KMS-11 (cell line): ENCODE results near the gene PGAP6.
"Not testable (repeated sequence)": the region's sequence is repeated elsewhere in the genome, so short reads cannot be mapped to it uniquely, and the experiment has no call there.

Experiments used
- H2AFZ ChIP-seq: fragments of 200-600 bp; sonication (generic); 2 replicates; pipeline ENCODE4 v1.6.1; 2016; ENCODE audit warnings: antibody characterized with exemption, mixed run types, low read depth
- H3K27ac ChIP-seq: fragments of 200-600 bp; sonication (generic); 2 replicates; pipeline ENCODE4 v1.6.1; 2016; ENCODE audit warnings: mild to moderate bottlenecking, mixed run types
- H3K27me3 ChIP-seq: fragments of 200-600 bp; sonication (generic); 2 replicates; pipeline ENCODE4 v1.6.1; 2017; ENCODE audit warnings: mild to moderate bottlenecking, low read depth, mixed run types, moderate library complexity; ENCODE audit not compliant: insufficient read depth
- H3K36me3 ChIP-seq: fragments of 200-600 bp; sonication (generic); 2 replicates; pipeline ENCODE4 v1.6.1; 2017; ENCODE audit warnings: mild to moderate bottlenecking, mixed run types; ENCODE audit not compliant: insufficient read depth
- H3K4me1 ChIP-seq: fragments of 200-600 bp; sonication (generic); 2 replicates; pipeline ENCODE4 v1.6.1; 2016; ENCODE audit warnings: mild to moderate bottlenecking, low read depth, mixed run types; ENCODE audit not compliant: poor library complexity, severe bottlenecking
- H3K4me2 ChIP-seq: fragments of 200-600 bp; sonication (generic); 2 replicates; pipeline ENCODE4 v1.7.0; 2016; ENCODE audit warnings: mild to moderate bottlenecking, mixed run types
- H3K4me3 ChIP-seq: fragments of 200-600 bp; sonication (generic); IDR thresholded peaks from 2 replicates; pipeline ENCODE4 v1.6.1; 2017; ENCODE audit warnings: low read depth, low read length, mixed read lengths; ENCODE audit not compliant: insufficient read depth
- H3K79me2 ChIP-seq: fragments of 200-600 bp; sonication (generic); 2 replicates; pipeline ENCODE4 v1.6.1; 2016; ENCODE audit warnings: low read depth, mixed run types; ENCODE audit not compliant: insufficient read depth
- H3K9ac ChIP-seq: fragments of 200-600 bp; sonication (generic); 2 replicates; pipeline ENCODE4 v1.6.1; 2016; ENCODE audit warnings: mild to moderate bottlenecking, mixed run types
- H4K20me1 ChIP-seq: fragments of 200-600 bp; sonication (generic); 2 replicates; pipeline ENCODE4 v1.6.1; 2016; ENCODE audit warnings: mild to moderate bottlenecking, mixed run types; ENCODE audit not compliant: insufficient read depth
- TF ChIP-seq, protein P1 (sequence below): fragments of 200-600 bp; sonication (generic); conservative IDR thresholded peaks from 2 replicates; pipeline ENCODE4 v1.6.1; 2017; ENCODE audit warnings: low read depth, mild to moderate bottlenecking, antibody characterized with exemption, low read length, moderate library complexity, mixed read lengths

The PGAP6 gene

DNA sequence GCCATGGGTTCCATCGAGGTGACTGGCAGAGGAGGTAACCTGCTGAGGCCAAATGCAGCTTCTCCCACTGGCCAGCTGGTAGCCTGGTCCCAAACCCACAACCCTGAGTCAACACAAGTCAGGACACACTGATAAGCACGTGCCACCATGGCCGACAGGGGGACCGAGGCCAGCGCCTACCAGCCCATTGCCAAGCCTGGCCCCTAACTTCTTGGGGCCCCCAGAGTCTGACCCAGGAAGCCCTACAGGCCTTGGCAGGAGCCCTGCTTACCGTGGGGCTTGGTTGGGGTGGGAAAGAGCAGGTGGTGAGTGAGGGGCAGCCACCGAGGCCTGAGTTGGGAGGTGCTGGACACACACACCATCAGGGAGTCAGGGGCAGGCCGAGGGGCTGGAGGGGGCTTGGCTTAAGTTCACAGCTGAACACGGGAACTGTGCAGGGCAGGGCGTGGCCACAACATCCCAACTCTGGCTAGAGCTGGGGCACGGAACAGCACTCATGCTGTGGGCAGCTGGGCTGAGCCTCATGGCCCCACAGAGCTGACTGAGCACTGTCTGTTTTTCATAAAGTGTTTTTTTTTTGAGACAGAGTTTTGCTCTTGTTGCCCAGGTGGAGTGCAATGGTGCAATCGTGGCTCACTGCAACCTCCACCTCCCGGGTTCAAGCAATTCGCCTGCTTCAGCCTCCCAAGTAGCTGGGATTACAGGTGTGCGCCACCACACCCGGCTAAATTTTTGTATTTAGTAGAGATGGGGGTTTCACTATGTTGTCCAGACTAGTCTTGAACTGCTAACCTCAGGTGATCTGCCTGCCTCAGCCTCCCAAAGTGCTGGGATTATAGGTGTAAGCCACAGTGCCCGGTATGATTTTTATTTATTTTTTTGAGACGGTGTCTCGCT is 16.9 kb downstream of the PGAP6 start:
- no peak overlapping the region for H3K4me3 ChIP-seq
- H2AFZ ChIP-seq, result no peak overlapping the region
- no peaks in the 10 kb centered on the region for H4K20me1 ChIP-seq
- H3K4me2 ChIP-seq, result no peak overlapping the region
- peaks cover 15% of the 10 kb centered on the region; the same call in 1 of the 2 replicates for H3K27me3 ChIP-seq
- no peak overlapping the region for H3K27ac ChIP-seq
- peaks cover 12% of the 10 kb centered on the region for H3K4me1 ChIP-seq
- peaks cover 4% of the 10 kb centered on the region; the same call in 1 of the 2 replicates for H3K79me2 ChIP-seq
- TF ChIP-seq, protein P1, sequence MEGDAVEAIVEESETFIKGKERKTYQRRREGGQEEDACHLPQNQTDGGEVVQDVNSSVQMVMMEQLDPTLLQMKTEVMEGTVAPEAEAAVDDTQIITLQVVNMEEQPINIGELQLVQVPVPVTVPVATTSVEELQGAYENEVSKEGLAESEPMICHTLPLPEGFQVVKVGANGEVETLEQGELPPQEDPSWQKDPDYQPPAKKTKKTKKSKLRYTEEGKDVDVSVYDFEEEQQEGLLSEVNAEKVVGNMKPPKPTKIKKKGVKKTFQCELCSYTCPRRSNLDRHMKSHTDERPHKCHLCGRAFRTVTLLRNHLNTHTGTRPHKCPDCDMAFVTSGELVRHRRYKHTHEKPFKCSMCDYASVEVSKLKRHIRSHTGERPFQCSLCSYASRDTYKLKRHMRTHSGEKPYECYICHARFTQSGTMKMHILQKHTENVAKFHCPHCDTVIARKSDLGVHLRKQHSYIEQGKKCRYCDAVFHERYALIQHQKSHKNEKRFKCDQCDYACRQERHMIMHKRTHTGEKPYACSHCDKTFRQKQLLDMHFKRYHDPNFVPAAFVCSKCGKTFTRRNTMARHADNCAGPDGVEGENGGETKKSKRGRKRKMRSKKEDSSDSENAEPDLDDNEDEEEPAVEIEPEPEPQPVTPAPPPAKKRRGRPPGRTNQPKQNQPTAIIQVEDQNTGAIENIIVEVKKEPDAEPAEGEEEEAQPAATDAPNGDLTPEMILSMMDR, result no peak
- no peaks in the 10 kb centered on the region for H3K36me3 ChIP-seq
- H3K9ac ChIP-seq, result no peak overlapping the region

DNA sequence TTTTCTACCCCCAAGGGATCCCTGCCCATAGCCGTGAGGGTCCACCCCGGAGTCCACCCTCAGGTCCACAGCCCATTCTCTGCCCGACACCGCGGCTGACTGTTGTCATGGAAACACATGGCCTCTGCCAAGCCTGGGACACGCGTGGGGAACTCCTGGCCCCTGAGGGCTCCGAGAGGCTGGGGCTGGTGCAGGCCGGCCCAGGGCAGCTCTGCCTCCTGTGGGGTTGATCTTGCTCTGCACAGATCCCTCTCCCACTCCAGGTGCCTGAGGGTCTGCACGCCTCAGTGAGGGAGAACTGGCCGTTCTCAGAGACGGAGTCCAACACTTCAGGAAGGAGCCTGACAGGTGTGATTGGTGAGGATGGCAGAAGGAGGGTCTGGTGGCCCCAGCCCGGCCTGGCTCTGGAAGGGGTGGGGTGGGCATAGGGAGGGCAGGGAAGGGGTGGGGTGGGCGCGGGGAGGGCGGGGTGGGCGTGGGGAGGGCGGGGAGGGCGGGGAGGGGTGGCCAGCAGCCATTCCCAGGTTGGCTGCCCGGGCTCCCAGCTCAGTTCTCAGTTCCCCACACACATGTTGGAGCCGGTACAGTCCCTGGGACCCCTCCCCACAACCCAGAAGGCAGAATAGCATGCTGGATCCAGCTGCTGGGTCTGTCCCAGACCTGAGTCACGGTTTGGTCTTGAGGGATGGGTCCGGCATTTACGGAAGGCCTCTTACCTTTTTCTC is 17.9 kb downstream of the PGAP6 start:
- Histone ChIP-seq H2AFZ (no peak overlapping the region), H4K20me1 (no peaks in the 10 kb centered on the region), H3K27me3 (peaks cover 15% of the 10 kb centered on the region; the same call in 1 of the 2 replicates), H3K4me2 (no peak overlapping the region), H3K27ac (no peak overlapping the region), H3K4me3 (no peak overlapping the region), H3K4me1 (peaks cover 8% of the 10 kb centered on the region), H3K79me2 (no peaks in the 10 kb centered on the region), H3K36me3 (no peaks in the 10 kb centered on the region), H3K9ac (no peak overlapping the region)
- TF ChIP-seq, protein P1, result no peak

DNA sequence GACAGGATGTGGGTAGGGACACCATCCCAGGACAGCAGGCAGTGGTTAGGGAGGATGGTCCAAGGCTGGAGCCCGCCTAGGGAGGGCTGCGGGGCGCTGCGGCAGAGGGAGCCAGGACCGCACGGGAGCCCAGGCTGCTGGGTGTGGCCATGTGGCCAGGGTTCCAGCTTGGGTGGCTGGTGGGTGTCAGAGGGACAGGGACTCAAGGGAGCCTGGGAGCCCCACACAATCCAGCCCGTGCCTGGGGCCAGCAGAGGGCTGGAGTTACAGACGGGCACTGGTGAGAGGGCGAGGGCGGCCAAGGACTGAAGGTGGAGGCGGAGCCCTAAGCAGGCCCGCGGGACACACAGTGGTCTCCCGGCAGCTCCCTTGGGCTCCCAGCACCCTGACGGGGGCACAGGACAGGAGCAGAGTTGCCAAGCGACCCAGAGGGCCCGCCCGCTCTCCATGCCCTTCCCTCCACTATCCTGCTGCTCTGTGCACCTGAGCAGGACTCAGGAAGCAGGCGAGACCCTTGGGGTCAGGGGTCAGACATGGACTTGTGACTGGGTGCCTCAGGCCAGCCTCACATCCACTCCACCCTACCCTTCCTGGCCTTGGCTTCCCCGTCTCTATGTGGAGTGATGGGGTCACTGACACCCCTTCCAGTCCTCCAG is 18.5 kb downstream of the PGAP6 start:
- no peak overlapping the region for H2AFZ ChIP-seq
- no peak overlapping the region for H3K4me2 ChIP-seq
- TF ChIP-seq, protein P1, result no peak
- H3K79me2 ChIP-seq, result no peaks in the 10 kb centered on the region
- H3K36me3 ChIP-seq, result no peaks in the 10 kb centered on the region
- H3K4me1 ChIP-seq, result peaks cover 8% of the 10 kb centered on the region
- H3K9ac ChIP-seq, result no peak overlapping the region
- H3K27me3 ChIP-seq, result peaks cover 15% of the 10 kb centered on the region; the same call in 1 of the 2 replicates
- H3K4me3 ChIP-seq, result no peak overlapping the region
- no peak overlapping the region for H3K27ac ChIP-seq
- no peaks in the 10 kb centered on the region for H4K20me1 ChIP-seq

DNA sequence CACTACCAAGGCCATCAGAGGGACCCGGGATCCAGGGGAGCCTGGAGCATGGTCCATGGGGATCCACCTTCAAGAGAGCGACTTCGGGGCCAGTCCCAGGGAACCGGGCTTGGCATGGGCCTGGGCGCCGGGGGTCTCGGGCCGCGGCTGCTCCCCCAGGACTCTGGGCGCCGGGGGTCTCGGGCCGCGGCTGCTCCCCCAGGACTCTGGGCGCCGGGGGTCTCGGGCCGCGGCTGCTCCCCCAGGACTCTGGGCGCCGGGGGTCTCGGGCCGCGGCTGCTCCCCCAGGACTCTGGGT is 19.1 kb downstream of the PGAP6 start:
- not testable (repeated sequence) for H3K4me1 ChIP-seq, H3K4me3 ChIP-seq, H3K36me3 ChIP-seq, H3K9ac ChIP-seq, H4K20me1 ChIP-seq, H3K79me2 ChIP-seq, H3K27ac ChIP-seq
- H3K4me2 ChIP-seq, result peak overlapping the region; percentile 51; the same call in 1 of the 2 replicates
- H3K27me3 ChIP-seq, result peaks cover 15% of the 10 kb centered on the region; the same call in 1 of the 2 replicates
- H2AFZ ChIP-seq, result peak overlapping the region; percentile 89; the same call in 1 of the 2 replicates
